Islet of Langerhans (tissue), 1 donor: ENCODE data around the gene STXBP3.
"Not testable (repeated sequence)": the region's sequence is repeated elsewhere in the genome, so short reads cannot be mapped to it uniquely, and the experiment has no call there.

Source experiments
- FAIRE-seq: peaks from one replicate; lab custom pipeline; 2011; peaks lifted over from hg19 to GRCh38; lab: Jason Lieb, UNC

Gene STXBP3, protein sequence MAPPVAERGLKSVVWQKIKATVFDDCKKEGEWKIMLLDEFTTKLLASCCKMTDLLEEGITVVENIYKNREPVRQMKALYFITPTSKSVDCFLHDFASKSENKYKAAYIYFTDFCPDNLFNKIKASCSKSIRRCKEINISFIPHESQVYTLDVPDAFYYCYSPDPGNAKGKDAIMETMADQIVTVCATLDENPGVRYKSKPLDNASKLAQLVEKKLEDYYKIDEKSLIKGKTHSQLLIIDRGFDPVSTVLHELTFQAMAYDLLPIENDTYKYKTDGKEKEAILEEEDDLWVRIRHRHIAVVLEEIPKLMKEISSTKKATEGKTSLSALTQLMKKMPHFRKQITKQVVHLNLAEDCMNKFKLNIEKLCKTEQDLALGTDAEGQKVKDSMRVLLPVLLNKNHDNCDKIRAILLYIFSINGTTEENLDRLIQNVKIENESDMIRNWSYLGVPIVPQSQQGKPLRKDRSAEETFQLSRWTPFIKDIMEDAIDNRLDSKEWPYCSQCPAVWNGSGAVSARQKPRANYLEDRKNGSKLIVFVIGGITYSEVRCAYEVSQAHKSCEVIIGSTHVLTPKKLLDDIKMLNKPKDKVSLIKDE

DNA sequence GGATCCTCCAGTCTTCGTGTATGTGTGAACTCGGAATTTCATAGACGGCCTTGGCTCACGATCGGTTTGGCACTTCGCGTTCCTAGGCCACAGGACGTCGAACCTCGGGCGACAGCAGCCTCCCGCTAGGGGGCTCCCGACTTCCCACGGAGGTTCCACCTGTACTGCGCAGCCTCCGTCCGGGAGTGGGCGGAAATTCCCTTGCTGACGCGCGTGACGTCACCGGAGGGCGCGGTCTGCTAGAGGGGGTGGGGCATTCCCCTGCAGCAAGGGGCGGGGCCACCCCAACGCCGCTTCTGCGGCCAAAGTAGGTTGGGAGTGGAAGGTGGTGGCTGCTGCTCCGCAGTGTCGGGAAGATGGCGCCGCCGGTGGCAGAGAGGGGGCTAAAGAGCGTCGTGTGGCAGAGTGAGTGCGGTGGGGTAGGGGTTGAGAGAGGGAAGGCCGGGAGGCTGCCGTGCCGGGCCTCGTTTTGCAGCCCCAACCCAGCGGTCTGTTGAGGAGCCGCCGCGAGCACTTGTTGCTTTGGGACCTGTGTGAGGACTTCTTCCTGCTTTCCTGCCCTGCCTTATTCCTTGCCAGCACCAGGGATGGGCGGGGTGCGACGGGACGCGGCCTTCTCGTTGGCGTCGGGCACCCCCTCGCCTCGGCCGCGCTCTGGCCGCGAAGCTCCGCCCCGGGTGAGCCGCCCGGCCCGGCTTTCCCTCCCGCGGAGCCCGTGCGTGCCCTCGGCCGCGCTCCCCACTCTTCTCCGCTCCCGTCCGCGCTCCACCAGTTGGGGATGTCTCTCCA is at the start of gene STXBP3:
Gene STXBP3, plus strand, starts transcription at position 293 of the 789 bp plus-strand sequence. Its CDS starts 64 bp downstream, at position 357.
- FAIRE-seq: no peak

DNA sequence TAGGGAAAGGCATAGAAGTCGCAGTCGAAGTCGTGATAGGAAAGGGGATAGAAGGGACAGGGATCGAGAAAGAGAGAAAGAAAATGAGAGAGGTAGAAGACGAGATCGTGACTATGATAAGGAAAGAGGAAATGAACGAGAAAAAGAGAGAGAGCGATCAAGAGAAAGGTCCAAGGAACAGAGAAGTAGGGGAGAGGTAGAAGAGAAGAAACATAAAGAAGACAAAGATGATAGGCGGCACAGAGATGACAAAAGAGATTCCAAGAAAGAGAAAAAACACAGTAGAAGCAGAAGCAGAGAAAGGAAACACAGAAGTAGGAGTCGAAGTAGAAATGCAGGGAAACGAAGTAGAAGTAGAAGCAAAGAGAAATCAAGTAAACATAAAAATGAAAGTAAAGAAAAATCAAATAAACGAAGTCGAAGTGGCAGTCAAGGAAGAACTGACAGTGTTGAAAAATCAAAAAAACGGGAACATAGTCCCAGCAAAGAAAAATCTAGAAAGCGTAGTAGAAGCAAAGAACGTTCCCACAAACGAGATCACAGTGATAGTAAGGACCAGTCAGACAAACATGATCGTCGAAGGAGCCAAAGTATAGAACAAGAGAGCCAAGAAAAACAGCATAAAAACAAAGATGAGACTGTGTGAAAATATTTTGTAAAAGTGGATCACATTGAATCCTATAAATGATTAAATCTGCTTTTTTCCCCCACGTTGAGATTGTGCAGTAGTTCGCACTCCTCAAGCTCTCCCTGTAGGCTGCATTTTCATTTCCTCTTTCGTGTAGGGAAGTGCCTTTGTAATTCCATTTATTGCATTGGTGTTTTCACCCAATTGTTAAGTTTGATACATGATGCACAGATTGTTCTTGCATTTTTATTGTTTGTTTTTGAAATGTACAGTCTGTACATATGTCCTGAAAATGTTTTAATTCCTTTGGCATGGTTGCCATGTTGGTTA is 46.8 kb upstream of the STXBP3 start:
- no peak for FAIRE-seq

DNA sequence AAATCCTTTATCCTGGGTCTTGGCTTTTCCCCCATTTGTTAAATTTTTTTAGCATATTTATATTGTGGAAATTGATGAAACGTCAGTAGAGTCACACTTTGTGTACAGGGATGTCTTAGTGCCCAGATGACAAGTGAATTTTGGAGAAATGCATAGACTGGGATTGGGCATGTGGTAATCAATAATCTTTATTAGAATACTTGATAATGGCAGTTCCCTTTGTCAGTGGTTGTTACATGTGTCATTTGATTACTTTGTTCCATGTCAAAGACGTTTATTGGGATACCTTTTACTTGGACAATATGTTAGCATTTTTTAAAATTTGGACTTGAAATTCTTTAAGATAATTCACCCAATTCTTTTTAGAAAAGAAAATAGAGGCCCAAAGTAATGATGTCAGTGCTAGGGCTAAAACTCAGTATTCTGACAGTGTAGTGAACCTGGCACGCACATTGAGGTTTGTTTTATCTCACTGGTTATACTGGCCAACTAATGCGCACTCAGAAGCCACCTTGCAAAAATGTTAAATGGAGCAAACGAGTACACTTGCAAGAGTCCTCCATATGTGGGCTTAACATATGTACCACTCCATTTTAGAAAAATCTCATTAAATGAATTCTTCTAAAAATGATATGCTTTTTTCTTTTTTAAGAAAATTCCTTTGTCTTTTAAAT is 45.2 kb upstream of the STXBP3 start:
- no peak for FAIRE-seq

DNA sequence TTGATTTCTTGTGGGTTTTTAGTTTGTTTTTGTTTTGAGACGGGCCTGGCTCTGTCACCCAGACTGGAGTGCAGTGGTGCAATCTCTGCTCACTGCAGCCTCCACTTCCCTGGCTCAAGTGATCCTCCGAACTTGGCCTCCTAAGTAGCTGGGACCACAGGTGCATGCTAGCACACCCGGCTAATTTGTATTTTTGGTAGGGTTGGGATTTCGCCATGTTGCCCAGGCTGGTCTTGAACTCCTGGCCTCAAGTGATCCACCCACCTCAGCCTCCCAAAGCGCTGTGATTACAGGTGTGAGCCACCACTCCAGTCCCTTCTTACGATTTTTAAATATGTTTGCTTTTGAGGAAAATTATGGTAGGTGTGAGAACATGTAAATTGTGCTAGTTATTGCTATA is 44.4 kb upstream of the STXBP3 start:
- FAIRE-seq: not testable (repeated sequence)

DNA sequence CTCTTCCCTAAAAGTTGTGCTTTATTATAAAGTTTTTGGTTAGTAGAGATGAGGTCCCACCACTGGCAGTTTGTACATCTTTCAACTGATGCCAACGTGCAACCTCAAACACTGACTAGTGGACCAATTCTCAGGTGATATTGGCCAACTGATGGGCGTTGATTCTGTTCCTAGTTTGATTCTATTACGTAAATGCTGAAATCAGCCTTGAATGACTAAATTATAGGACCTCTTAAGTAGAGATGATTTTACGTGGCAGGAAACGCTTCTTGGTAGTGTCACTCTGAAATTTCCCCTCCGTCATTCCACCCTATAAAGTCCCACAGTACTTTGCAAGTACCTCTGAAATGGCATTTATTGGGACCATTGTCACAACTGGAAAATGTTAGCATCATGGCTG is 42.5 kb upstream of the STXBP3 start:
- no peak for FAIRE-seq

DNA sequence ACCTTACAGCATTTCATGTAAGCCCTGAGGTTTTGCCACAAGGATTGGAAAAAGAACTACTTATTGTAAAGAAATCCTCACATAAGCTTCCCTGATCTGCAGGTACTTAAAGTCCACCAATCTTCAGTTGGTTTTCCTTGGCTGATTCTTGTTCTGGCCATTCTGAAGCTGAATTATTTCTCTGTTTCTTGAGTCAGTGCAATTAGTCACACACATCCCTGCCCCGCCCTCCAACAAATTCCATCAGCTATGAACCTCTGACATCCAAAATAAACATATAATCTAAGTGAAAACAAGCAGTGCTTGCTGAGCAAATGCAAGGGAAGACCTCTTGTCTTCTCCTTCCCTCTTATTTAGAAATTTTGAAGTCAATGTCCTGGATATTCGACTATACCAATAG is 42.0 kb upstream of the STXBP3 start:
- FAIRE-seq: no peak

DNA sequence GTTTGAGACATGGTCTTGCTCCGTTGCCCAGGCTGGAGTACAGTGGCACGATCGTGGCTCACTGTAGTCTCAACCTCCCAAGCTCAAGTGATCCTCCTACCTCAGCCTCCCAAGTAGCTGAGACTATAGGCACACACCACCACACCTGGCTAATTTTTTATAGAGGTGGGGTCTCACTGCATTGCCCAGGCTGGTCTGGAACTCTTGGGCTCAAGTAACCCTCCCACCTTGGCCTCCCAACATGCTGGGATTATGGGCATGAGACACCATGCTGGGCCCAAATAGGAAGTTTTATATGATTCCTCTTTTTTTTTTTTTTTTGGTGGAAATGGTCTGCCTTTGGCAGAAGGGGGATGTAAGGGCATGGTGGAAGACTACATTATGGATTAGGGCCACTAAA is 39.8 kb upstream of the STXBP3 start:
- FAIRE-seq: no peak

DNA sequence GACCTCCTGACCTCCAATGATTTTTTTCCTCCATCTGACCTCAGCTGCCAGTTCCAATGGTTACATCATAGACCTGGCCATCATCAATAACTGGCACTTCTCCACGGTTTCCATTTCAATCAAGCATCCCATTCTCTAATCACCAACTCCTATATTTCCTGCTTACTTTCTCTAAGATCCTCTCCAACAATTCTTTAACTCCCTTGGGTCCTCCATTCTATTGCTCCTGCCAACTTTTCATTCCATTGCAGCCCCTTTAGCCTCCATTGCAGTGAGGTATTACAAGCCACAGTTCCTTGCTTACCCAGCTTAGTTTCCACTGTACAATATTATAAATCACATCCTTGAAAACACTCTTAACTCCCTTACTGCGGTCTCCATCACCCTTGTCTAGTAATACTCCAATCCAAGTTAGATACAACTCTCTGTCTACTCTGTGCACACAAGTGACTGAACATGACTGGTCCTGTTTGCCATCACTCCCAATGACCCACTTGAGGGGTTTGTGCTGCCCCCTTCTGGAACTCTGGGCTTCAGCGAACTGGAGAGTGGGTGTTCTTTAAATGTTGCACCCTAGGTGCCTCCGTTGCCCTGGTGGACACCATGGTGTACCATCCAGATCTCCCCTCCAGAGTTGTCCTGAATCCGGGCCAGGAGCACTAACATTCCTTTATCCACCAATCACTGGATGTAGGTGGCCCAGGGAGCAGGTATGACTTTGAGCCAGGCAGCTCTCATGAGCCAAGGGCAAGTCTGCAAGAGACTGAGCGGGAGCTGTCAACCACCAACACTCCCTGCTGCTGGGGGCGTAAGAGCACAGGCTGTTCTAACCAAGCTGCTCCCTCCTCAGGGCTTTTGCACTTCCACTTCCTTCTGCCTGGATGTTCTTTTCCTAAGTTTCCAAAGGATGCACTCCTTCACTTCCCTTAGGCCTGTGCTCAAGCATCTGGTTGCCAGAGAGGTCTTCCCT is 37.5 kb upstream of the STXBP3 start:
- no peak for FAIRE-seq

DNA sequence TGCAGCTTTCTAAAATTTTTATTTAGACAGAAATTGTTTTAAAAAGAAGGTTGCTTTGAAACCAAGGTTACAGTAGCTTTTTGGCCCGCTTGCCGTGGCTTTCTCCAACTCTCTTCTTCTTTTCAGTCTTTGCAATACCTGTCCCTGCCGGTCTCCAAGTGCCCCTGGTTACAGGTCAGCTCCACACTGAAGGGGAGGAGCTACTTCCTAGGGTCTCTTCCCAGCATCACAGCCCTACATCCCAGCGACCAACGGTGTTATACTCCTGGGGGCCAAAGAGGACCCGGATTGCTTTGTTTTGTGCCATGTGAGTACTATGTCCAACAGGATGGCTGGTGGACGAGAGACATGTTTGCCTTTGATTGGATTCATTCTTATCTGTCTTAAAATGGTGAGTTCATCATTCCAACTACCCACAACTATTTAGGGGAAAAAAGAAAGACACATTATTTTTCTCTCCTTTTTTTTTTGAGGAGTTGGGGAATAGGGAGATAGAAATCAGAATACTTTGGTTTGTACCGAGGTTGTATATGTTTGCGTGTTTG is 33.8 kb upstream of the STXBP3 start, which contains the start of gene FNDC7:
Gene FNDC7, plus strand, starts transcription at position 303 of the 545 bp plus-strand sequence. Its CDS starts 26 bp downstream, at position 329.
- no peak for FAIRE-seq

DNA sequence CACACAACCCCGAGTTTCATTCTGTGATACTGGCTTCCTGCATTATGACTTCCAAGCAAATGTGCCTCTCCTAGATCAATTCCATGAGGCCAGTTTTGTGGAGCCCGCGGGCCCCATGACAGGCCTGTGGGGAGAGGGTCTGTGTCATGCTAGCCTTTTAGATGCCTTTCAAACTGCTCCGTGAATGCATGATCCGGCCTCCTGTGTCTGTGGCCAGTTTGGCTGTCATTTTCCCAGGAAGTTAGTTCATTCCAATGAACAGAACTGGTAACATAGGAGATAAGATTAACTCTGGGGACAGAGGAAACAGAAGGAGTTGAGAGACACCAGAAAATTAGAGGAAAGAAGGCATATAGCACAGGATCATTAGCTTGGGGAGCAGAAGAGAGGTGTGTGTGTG is 30.5 kb upstream of the STXBP3 start:
- FAIRE-seq: no peak

DNA sequence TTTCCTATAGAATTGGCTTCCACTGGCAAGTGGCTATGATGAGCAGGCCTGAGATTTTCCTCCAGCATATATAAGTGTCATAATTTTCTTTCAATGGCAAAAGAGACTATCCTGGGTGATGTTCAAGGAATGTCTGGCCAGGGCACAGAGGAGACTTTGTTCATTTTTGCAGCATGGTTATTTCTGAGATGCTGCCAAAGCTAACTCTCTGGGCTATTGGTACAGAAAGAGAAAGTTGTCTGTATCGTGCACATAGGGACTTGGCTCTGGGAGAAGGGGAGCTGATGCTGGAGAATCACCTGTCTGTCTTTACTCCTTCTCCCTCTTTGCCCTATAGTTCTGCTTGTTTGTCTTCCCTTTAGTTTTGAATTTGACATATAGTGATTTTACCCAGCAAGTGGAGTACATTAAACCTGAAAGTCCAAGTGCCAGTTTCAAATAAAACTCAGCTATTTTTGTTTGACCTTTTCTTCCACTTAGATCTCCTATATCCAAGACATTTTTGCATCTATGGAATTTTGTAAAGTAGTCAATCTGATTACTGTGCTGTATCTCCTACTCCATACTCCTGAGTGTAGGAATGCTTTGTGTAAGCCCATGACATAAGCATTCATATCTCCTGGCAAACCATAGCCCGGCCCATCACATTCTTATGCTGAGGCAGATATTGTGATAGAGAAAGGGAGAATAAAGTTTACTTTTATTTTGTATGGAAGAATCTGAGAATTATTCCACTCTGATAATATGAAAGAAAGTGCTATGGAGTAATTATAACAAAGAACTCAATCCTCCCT is 29.8 kb upstream of the STXBP3 start:
- FAIRE-seq: no peak

DNA sequence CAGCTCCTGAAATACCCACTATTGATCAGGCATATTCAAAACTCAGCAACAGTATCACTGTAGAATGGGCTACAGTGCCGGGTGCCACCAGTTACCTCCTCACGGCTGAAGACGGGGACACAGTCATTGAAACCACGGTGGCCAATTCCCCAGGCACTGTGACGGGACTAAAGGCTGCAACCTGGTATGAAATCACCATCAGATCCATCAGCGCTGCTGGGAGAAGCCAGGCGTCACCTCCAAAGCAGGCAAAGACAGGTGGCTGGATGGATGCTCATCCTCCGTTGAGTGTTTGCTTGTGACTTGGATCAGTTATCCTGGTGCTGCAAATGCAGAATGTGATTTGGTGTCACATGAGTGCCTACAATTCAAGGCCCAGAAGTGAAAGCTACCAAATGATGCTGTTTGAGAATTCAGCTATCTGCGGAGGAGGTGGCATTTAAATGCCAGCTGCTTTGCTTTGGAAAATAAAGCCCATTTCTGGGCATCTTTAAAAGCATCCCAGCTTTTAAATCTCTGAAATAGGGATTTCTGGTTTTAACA is 28.6 kb upstream of the STXBP3 start:
- no peak for FAIRE-seq

DNA sequence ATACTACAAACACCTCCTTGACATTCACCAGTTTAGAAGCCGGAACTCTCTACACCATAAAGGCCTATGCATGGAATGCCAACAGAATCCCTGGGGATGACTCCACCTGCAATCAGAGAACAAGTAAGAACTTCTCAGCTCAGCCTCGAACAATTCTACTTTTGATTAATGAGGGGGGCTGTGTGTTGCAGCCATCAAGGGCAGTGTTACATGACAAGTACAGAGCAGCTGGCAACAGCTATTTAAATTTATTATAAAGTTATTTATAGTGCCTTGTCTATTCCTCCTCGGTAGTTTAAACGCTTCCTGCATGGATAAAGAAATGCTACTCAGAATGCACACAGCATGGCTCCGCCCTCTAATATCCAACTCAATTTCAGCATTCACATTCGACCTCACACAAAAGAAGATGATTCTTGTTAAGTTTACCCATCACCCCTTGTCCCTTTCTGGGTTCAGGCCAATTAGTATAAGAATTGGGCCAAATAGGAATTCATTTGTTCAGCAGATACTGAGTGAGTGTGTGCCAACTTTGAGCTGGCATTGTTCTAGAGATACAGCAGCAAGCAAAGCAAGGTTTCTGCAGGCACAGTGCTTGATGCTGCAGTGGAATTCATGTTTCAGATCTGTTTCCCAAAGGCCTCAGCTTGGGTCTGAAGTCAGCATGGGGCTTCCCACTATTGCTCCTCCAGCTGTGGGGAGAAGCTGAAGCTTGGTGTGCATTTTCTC is 27.4 kb upstream of the STXBP3 start:
- FAIRE-seq: no peak

DNA sequence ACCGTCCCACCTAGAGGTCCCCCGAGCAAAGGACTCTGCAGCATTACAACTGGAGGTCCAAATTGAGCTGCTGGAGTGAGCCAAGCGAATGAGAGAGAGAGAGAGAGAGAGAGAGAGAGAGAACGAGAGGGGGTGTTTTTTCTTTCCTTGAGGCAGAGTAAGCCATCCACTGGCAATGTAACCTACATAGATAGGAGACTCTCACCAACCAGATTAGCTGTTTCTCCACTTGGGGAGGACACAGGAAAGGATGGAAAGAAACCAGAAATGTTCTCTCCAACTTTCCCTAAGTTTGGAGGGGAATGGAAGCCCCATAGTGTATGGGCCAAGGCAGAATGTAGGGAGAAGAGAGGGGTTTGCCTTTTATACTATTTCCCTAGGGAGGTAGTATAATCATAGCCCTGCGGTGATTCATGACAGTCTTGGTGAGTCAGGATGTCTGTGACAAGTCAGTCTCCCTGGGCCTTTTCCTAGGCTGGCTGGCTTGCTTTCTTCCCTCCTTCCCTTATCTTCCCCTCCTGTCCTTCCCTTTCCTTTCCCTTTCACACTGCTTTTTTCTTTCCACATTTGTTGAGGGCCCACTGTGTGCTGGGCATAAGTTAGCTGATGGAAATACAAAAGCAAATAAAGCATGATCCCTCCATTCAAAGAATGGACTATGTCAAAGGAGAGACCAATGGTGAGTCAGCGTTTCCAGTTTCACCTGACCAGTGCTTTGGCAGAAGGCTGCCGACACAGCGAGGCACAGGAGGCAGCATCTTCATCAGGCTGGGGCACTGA is 26.6 kb upstream of the STXBP3 start:
- no peak for FAIRE-seq

DNA sequence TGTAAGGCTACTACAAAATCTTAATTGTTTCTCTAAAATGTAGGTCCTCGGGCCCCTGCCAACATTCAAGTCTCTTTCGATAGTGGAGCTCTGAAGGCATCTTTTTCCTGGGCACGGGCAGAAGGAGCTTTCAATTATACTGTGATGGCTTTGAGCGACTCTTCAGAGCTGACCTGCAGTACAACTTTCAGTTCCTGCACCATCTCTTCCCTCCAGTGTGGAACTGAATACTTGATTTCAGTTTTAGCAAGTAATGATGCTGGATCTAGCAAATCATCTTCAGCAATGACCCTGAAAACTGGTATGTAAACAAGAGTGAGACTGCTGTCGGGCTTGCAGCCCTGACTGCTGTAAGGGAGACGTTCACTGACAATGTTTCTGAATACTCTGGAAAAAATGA is 24.2 kb upstream of the STXBP3 start:
- FAIRE-seq: no peak

DNA sequence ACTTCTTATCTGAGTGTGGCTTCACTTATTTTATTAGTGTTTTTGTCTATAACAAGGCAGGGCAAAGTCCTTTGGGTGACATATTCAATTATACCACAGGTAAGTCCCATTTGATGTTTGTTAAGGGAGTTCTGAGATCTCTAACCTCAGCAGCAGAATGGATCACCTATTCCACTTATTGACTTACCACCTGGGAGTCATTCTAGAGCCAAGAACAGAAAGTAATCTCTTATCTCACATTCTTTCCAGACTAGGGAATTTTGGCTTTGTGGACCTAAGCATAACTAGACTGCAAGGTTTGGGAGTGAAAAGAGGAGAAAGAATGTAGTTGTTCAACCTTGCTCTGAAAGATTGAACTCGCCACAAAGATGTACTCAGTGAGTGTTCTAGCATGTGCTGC is 20.6 kb upstream of the STXBP3 start:
- no peak for FAIRE-seq

DNA sequence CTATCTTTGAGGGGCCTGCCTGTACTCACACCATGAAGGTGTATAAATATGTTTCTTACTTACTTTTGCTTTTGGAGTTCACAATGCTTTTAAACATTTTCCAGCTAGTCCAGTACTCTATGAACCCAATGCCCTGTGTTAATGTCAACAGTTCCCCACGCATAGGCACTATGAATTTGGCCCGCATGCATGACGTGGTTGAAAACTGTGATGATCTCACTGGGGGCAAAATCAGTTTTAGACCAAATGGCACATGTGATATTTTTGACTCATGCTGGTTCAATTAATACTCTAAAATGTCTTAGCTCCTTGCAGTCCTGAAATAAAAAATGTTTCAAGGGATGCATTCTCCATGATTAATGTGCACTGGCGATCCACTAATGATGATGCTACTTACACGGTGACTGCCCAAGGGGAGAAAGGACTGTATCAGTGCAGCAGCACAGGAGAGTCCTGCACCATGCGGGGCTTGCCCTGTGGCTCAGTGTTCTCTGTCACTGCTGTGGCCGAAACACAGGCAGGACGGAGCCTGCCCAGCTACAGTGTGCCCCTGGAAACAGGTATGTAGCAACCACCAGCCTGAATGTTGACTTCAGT is 18.0 kb upstream of the STXBP3 start:
- no peak for FAIRE-seq
